Panc1 (cell line): ENCODE data around the gene E2F3.

Experiments used
- CTCF ChIP-seq: fragments of 450-650 bp; IDR thresholded peaks from 2 replicates; pipeline ENCODE4 v1.5.1; 2017; ENCODE audit warnings: mild to moderate bottlenecking
- TF ChIP-seq, protein P1 (sequence below), 2 experiments: IDR thresholded peaks; 2 replicates each; pipeline ENCODE4 v1.6.1; 2011 to 2012; ENCODE audit warnings: low read depth in 2 of 2, control low read depth in 1 of 2, low read length in 1 of 2, mild to moderate bottlenecking in 1 of 2, moderate library complexity in 1 of 2; ENCODE audit not compliant: insufficient read depth in 1 of 2

GRCh38 chr6:20509212-20509611 lies 107.5 kb downstream of the E2F3 start:
- no peak for TF ChIP-seq CTCF
- TF ChIP-seq, protein P1, sequence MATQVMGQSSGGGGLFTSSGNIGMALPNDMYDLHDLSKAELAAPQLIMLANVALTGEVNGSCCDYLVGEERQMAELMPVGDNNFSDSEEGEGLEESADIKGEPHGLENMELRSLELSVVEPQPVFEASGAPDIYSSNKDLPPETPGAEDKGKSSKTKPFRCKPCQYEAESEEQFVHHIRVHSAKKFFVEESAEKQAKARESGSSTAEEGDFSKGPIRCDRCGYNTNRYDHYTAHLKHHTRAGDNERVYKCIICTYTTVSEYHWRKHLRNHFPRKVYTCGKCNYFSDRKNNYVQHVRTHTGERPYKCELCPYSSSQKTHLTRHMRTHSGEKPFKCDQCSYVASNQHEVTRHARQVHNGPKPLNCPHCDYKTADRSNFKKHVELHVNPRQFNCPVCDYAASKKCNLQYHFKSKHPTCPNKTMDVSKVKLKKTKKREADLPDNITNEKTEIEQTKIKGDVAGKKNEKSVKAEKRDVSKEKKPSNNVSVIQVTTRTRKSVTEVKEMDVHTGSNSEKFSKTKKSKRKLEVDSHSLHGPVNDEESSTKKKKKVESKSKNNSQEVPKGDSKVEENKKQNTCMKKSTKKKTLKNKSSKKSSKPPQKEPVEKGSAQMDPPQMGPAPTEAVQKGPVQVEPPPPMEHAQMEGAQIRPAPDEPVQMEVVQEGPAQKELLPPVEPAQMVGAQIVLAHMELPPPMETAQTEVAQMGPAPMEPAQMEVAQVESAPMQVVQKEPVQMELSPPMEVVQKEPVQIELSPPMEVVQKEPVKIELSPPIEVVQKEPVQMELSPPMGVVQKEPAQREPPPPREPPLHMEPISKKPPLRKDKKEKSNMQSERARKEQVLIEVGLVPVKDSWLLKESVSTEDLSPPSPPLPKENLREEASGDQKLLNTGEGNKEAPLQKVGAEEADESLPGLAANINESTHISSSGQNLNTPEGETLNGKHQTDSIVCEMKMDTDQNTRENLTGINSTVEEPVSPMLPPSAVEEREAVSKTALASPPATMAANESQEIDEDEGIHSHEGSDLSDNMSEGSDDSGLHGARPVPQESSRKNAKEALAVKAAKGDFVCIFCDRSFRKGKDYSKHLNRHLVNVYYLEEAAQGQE (IDR thresholded peaks at IDR 0.05; ENCODE audit: insufficient read depth in 1 of 2, low read depth in 2 of 2, low read length in 1 of 2) = no peak
